ENCODE data around the gene SLC38A11. TPM values are rescaled to one million over a fixed set of nuclear protein-coding genes. Genes with fewer than 3 reads are reported as not detected.
A peak's percentile ranks its signal among the peaks of the same experiment; 100 is the strongest.

SLC38A11 gene
- total and polyA plus RNA-seq, 2 donors (not counting 1 experiment from before 2014, with no cell fraction given) = 5.4 to 46.8 TPM

- peak overlapping the region; percentile 35 for H2AFZ ChIP-seq (ENCODE audit: insufficient read depth, low read depth, low read length, poor library complexity, severe bottlenecking)
- H3K27me3 Mint-ChIP-seq = no peaks in the 10 kb centered on the region
- peak overlapping the region; percentile 61 for H3K4me3 Mint-ChIP-seq
These were observed 78.2 kb downstream of the SLC38A11 start for GRCh38 chr2:164877169-164877568.

More at GRCh38 chr2:164877169-164877568, 78.2 kb downstream of the SLC38A11 start:
- no peaks in the 10 kb centered on the region for H3K79me2 ChIP-seq (ENCODE audit: control insufficient read depth, insufficient read depth, low read length)
- H3K27ac Mint-ChIP-seq = peak overlapping the region; percentile 76
- intact Hi-C loops (cut with micrococcal nuclease) = no loop called here
- ATAC-seq (ENCODE audit: low read depth) (peak; percentile 17), DNase-seq (peak; percentile 40)
- no peaks in the 10 kb centered on the region for H3K27me3 ChIP-seq (replicated peaks in 1 of 4; ENCODE audit: control extremely low read depth in 1 of 4, control insufficient read depth in 3 of 4, insufficient read depth in 4 of 4, low read length in 3 of 4)
- no peak overlapping the region for H3K9ac ChIP-seq (ENCODE audit: low read length)
- no peaks in the 10 kb centered on the region for H3K36me3 ChIP-seq (replicated peaks in 1 of 2; ENCODE audit: control extremely low read depth in 1 of 2, control insufficient read depth in 1 of 2, extremely low read depth in 1 of 2, insufficient read depth in 2 of 2, low read length in 1 of 2)
- peaks cover 11 to 12% of the 10 kb centered on the region in 2 donors for H3K4me1 ChIP-seq (ENCODE audit: control insufficient read depth in 2 of 2, insufficient read depth in 2 of 2, low read length in 2 of 2)
- 95% methylated on average over 2 of the region's 4 CpGs for WGBS (ENCODE audit: insufficient coverage)
- ChIA-PET POLR2A (interaction anchor here (0.6 kb wide), 1 partner anchor 139 kb away, joined by 3 read pairs; no protein-coding TSS in a partner anchor), CTCF (interaction anchor here (0.9 to 1.3 kb wide), 4 partner anchors 10 to 139 kb away, joined by 3 to 6 read pairs (median 4); no protein-coding TSS in a partner anchor)
- H3K4me2 ChIP-seq (replicated peaks; ENCODE audit: low read depth, low read length, poor library complexity, severe bottlenecking) = peak overlapping the region; percentile 29
- H3K4me1 Mint-ChIP-seq = peaks cover 11% of the 10 kb centered on the region
- TF ChIP-seq EZH2 (IDR thresholded peaks at IDR 0.05; ENCODE audit: borderline replicate concordance, insufficient read depth, low read depth, low read length, poor library complexity, severe bottlenecking) (no peak), CTCF (IDR thresholded peaks at IDR 0.05) (no peak)
- no peak overlapping the region for H3K4me3 ChIP-seq (ENCODE audit: control extremely low read depth in 1 of 5, extremely low read depth in 1 of 5, insufficient read depth in 1 of 5, low read depth in 2 of 5, low read length in 4 of 5)
- H4K20me1 ChIP-seq (ENCODE audit: control insufficient read depth, insufficient read depth, low read length, poor library complexity, severe bottlenecking) = no peaks in the 10 kb centered on the region
- H3K9me3 ChIP-seq (ENCODE audit: control extremely low read depth in 1 of 3, control insufficient read depth in 2 of 3, insufficient read depth in 1 of 3, low read length in 2 of 3) = no peaks in the 10 kb centered on the region
- no peak overlapping the region for H3K27ac ChIP-seq (ENCODE audit: low read length in 2 of 2)
- H3K9me3 Mint-ChIP-seq (ENCODE audit: insufficient read depth) = no peaks in the 10 kb centered on the region

Data from B cell (primary cell).